DOHH2 (cell line): ENCODE results near the gene EQTN.

Source experiments
- EZH2phosphoT487 ChIP-seq: fragments of 200-600 bp; sonication (generic); IDR thresholded peaks from 2 replicates; pipeline ENCODE4 v1.6.1; 2017; ENCODE audit warnings: borderline replicate concordance, mild to moderate bottlenecking, antibody characterized with exemption, low read length, moderate library complexity, mixed read lengths
- TF ChIP-seq, protein P1 (sequence below): fragments of 200-600 bp; sonication (generic); IDR thresholded peaks from one replicate; pipeline ENCODE4 v1.5.1; 2014; ENCODE audit warnings: antibody characterized with exemption, mild to moderate bottlenecking, low read depth, low read length; ENCODE audit not compliant: poor library complexity, severe bottlenecking

DNA sequence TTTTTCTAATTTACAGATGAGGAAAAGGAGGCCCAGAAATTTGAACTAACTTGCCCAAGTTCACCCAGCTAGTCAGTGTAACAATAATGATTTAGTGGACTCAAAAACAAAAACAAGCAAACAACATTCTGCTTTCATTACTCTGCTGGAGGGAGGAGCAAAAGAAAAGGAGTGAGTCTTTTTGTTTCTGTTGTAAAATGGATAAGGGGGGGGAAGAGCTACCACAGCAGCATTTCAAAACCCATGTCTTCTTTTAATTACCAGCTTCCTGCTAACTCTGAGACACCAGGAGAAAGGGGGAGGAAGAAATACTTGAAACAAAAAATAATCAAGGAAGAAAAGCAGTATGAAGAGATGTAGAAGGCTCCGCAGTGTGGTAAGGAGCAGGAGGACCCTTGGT is 39.2 kb upstream of the EQTN start:
- TF ChIP-seq, protein P1, sequence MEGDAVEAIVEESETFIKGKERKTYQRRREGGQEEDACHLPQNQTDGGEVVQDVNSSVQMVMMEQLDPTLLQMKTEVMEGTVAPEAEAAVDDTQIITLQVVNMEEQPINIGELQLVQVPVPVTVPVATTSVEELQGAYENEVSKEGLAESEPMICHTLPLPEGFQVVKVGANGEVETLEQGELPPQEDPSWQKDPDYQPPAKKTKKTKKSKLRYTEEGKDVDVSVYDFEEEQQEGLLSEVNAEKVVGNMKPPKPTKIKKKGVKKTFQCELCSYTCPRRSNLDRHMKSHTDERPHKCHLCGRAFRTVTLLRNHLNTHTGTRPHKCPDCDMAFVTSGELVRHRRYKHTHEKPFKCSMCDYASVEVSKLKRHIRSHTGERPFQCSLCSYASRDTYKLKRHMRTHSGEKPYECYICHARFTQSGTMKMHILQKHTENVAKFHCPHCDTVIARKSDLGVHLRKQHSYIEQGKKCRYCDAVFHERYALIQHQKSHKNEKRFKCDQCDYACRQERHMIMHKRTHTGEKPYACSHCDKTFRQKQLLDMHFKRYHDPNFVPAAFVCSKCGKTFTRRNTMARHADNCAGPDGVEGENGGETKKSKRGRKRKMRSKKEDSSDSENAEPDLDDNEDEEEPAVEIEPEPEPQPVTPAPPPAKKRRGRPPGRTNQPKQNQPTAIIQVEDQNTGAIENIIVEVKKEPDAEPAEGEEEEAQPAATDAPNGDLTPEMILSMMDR = no peak
- no peak for TF ChIP-seq EZH2phosphoT487
